Brain pericyte (primary cell): ENCODE measurements around the gene TXK.

Experiments
- DNase-seq: peaks from one replicate; pipeline ENCODE4 v3.0.0-alpha.2; 2012; ENCODE audit warnings: low read depth, low spot score

TXK gene

GRCh38 chr4:48103483-48104139, 30.4 kb downstream of the TXK start:
- DNase-seq = no peak

DNA sequence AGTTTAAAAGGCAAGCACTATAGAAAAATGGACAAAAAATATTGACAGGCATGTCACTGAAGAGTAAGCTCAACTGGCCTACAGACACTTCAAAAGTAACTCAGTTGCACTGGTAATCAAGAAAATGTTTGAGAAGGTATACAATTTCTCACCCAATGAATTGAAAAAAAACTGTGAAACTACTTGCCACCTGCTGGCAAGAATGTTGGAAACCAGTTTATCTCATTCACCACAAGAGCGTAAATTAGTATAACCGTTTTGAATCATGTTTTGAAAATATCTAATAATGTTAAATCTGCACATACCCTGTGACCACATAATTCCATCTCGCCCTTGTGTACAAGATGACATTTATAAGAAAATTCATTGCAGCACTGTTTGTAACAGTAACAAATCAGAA, 31.7 kb downstream of the TXK start:
- DNase-seq = no peak

GRCh38 chr4:48100256-48100655, 33.8 kb downstream of the TXK start:
- DNase-seq = no peak

- no peak for DNase-seq
These were observed 38.6 kb downstream of the TXK start for GRCh38 chr4:48095441-48095840.

- no peak for DNase-seq
These were observed 40.0 kb downstream of the TXK start for GRCh38 chr4:48093991-48094416.

GRCh38 chr4:48090621-48091020, 43.4 kb downstream of the TXK start:
- no peak for DNase-seq

GRCh38 chr4:48085821-48086589, 48.0 kb downstream of the TXK start:
- DNase-seq = no peak

DNA sequence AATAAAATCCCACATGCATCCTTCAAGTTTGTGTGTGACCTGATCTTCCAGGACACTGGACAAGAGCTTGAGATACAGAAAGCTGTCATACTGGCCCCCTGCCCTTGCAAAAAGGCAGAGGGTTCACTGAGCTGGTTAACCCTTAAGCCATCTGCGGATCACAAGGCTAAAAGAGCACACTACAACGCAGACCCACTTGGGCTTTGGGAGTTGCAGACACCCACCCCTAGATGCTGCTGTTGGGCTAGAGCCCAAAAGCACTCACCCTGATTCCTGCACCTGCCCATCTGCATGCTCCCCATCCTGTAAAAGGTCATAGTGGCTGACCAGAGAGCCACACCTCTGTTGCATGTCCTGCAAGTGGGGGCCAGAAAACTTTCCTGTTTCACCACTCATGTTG, 51.1 kb downstream of the TXK start:
- no peak for DNase-seq

DNA sequence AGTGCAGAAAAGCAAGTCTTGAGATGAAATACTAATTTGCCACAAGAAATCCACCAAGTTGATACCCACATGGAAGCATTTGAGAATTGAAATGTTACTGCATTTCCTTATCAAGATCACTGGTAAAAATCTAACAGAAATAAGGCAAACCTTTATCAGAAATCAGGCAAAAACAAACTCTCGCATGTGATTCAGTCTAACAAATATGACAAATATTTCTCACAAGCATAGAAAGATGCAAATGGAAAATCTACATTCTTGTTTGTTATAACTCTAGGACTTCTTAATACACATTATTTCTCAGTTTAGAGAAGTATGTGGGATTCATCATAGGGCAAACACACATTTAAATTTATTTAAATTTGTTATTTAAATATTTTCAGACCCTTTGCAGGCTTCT, 52.9 kb downstream of the TXK start:
- DNase-seq = no peak

GRCh38 chr4:48079972-48080391, 54.1 kb downstream of the TXK start:
- no peak for DNase-seq

GRCh38 chr4:48078862-48079655, 55.0 kb downstream of the TXK start:
- DNase-seq = no peak

DNA sequence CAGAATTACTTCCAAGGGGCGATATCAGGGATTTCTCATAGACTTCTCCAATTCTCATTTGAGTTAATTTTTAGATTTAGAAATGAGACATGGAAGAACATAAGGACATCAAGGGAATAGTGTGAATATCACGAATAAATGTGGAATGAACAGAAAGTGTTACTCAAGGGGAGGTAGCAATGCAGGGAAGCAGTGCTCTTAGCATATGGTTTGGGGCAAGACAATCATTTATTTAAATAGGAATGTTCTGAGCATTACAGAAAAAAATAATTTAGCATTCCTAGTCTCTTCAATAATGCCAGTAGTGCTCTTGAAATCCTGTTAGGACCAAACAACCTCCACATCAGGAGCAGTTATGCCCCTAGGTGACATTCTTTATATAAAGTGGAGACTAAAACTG, 55.6 kb downstream of the TXK start:
- DNase-seq = no peak

GRCh38 chr4:48074657-48075056, 59.4 kb downstream of the TXK start:
- no peak for DNase-seq

GRCh38 chr4:48073567-48074103, 60.4 kb downstream of the TXK start:
- no peak for DNase-seq

DNA sequence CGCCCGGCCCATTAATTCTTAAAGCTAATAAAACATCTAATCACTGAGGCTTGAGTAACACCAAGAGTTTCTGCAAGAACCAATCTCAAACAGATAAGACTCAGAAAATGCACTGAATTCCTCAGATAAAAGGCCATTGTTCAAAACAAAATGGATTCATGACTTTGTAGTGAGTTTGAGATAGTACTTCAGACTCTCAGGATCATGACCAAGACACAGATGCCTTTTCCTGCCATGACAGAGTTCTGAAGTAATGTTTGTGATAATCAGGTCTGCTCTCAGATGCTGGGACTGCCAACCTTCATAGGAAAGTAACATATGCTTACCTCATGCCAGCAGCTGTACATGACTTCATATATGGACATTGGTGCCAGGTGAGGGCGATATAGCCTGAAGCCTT, 62.9 kb downstream of the TXK start:
- DNase-seq = no peak

- DNase-seq = no peak
These were observed 65.0 kb downstream of the TXK start for GRCh38 chr4:48069026-48069425.

DNA sequence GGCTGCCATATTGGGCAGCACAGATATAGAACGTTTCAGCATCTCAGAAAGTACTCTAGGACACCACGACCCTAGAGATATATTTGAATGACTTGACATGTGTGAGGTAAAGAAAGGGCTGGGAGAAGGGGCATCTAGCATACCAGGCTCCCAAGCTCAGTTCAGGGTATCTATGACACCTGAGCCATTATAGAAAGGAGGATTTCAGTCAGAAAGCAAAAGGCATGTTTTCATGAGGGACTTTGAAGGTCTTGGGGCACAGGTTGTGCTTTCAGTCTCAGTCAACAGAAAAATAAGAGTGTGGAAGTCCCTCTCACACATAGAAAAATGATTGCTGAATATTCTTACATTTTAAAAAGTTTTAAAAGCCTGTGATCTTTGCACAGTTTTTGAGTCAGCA, 65.9 kb downstream of the TXK start:
- DNase-seq = no peak

DNA sequence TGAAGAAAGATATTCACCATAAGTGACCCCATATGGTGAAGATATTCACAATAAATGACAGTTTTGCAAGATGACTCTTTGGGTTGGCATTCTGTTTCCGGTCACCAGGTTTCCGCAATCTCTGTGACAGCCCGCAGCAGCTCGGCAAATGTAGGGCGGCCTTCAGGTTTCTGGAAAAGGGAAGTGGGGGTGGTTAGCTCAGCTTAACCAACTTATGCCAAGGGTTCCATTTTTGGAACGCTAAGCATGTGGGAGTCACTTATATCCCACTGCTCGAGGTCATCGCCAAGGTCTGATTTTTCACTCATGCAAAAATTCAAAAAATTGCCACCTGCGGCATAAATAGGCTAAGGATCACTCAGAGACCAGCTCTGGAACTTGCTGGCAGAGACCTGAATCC, 66.5 kb downstream of the TXK start:
- no peak for DNase-seq

DNA sequence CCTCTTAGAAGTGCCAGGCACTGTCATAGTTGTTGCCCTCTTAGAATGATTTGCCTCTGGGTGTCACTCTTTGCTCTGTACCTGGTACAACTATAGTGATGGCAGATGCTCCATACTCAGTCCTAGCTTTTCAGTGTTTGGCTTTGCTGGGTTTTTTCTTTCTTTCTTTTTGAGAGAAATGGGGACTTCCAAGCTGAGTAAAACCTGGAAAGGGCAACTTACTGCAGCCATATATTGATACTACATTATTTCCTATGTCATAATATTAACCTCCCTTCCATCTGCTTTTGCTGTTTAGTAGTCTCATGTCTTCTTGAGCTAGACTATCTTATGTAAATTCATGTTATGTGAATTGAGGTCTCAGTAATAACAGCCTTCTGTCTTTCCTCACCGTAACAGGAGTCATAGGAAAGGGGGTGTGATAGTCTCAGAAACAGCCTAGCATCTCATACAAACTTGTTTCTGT, 68.4 kb downstream of the TXK start:
- no peak for DNase-seq

DNA sequence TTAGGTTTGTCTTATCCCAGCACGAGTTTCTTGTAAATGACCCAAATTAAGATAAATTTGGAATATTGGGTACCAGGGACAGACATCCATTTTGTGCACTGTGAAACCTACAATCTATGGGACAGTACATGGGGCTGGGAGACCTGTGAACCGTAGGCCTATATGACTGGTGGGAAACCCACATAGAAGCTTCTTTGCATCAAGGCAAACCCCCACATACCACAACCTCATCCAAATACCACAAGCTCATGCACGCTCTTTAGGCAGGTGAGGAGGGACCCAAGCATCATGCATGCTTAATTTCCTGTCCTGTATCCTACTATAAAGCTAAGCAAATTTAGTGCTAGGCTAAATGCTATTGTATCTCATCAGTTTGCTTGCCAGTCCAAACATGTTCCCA, 69.7 kb downstream of the TXK start:
- DNase-seq = no peak

- no peak for DNase-seq
These were observed 75.2 kb downstream of the TXK start for GRCh38 chr4:48058617-48059530.
